ENCODE data around the gene GAREM1.

DNA sequence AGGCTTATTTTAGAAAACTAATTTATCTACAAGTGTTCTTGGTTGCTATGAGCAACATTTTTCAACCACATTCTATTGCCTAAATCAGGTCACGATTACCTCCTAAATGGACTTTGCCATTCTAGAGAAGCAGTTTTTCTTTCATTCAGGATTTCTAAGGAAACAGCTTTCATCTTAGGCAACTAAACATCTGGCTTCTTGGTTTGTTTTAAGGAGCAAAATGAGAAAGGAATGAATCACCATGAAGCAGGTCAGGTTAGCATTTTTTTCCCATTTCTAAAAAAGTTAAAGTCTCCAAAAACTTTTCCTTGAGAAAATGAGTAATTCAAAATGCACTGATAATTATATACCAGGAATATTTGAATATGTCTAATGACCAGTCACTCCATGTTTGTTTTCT, 114.8 kb downstream of the GAREM1 start:
- no peak for TF ChIP-seq POLR2A (IDR thresholded peaks at IDR 0.05)
- TF ChIP-seq, protein P1, sequence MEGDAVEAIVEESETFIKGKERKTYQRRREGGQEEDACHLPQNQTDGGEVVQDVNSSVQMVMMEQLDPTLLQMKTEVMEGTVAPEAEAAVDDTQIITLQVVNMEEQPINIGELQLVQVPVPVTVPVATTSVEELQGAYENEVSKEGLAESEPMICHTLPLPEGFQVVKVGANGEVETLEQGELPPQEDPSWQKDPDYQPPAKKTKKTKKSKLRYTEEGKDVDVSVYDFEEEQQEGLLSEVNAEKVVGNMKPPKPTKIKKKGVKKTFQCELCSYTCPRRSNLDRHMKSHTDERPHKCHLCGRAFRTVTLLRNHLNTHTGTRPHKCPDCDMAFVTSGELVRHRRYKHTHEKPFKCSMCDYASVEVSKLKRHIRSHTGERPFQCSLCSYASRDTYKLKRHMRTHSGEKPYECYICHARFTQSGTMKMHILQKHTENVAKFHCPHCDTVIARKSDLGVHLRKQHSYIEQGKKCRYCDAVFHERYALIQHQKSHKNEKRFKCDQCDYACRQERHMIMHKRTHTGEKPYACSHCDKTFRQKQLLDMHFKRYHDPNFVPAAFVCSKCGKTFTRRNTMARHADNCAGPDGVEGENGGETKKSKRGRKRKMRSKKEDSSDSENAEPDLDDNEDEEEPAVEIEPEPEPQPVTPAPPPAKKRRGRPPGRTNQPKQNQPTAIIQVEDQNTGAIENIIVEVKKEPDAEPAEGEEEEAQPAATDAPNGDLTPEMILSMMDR (IDR thresholded peaks at IDR 0.05) = no peak
